Epithelial cell of prostate (primary cell): ENCODE data around the gene SP3.
"Not testable (repeated sequence)": the region's sequence is repeated elsewhere in the genome, so short reads cannot be mapped to it uniquely, and the experiment has no call there.

Experiments used
- DNase-seq: peaks from one replicate; pipeline ENCODE4 v3.0.0-alpha.2; 2011; ENCODE audit warnings: low read depth, low spot score
- H3K27ac ChIP-seq: fragments of 450-650 bp; 2 replicates; pipeline ENCODE4 v1.5.1; 2017; ENCODE audit warnings: mild to moderate bottlenecking

The SP3 gene

GRCh38 chr2:173898996-173899395 is 66.2 kb downstream of the SP3 start:
- H3K27ac ChIP-seq: no peak overlapping the region
- DNase-seq: no peak

GRCh38 chr2:173898178-173898668 is 67.0 kb downstream of the SP3 start:
- no peak overlapping the region for H3K27ac ChIP-seq
- DNase-seq: no peak

GRCh38 chr2:173896755-173897154 is 68.4 kb downstream of the SP3 start:
- no peak overlapping the region for H3K27ac ChIP-seq
- no peak for DNase-seq

- no peak overlapping the region for H3K27ac ChIP-seq
- no peak for DNase-seq
These were observed 72.8 kb downstream of the SP3 start for GRCh38 chr2:173892341-173892740.

- DNase-seq: no peak
- no peak overlapping the region for H3K27ac ChIP-seq
These were observed 73.7 kb downstream of the SP3 start for GRCh38 chr2:173891315-173892037.

- H3K27ac ChIP-seq, DNase-seq: not testable (repeated sequence)
These were observed 75.7 kb downstream of the SP3 start for GRCh38 chr2:173889464-173889863.

GRCh38 chr2:173886613-173887012 is 78.6 kb downstream of the SP3 start:
- DNase-seq: no peak
- no peak overlapping the region for H3K27ac ChIP-seq

- H3K27ac ChIP-seq: no peak overlapping the region
- no peak for DNase-seq
These were observed 81.0 kb downstream of the SP3 start for GRCh38 chr2:173884025-173884802.

- DNase-seq: no peak
These were observed 83.3 kb downstream of the SP3 start for GRCh38 chr2:173881886-173882285.

GRCh38 chr2:173881461-173881860 is 83.7 kb downstream of the SP3 start:
- no peak for DNase-seq
- no peak overlapping the region for H3K27ac ChIP-seq

More at GRCh38 chr2:173881886-173882285, 83.3 kb downstream of the SP3 start:
- H3K27ac ChIP-seq: no peak overlapping the region

- no peak overlapping the region for H3K27ac ChIP-seq
- no peak for DNase-seq
These were observed 84.6 kb downstream of the SP3 start for GRCh38 chr2:173880561-173880960.

GRCh38 chr2:173876833-173877413 is 88.2 kb downstream of the SP3 start:
- H3K27ac ChIP-seq: no peak overlapping the region
- DNase-seq: no peak

GRCh38 chr2:173874894-173875237 is 90.3 kb downstream of the SP3 start:
- no peak for DNase-seq
- no peak overlapping the region for H3K27ac ChIP-seq

GRCh38 chr2:173874003-173874893 is 90.9 kb downstream of the SP3 start:
- no peak for DNase-seq
- H3K27ac ChIP-seq: no peak overlapping the region

GRCh38 chr2:173872714-173873113 is 92.5 kb downstream of the SP3 start:
- DNase-seq: peak; percentile 14
- peak overlapping the region; percentile 11 for H3K27ac ChIP-seq

- no peak overlapping the region for H3K27ac ChIP-seq
- no peak for DNase-seq
These were observed 95.6 kb downstream of the SP3 start for GRCh38 chr2:173869244-173870229.

- DNase-seq: no peak
- H3K27ac ChIP-seq: no peak overlapping the region
These were observed 96.8 kb downstream of the SP3 start for GRCh38 chr2:173868406-173868805.

- no peak overlapping the region for H3K27ac ChIP-seq
- DNase-seq: no peak
These were observed 98.1 kb downstream of the SP3 start for GRCh38 chr2:173866874-173867618.
